Measurements from ENCODE around the gene AUTS2. TPM values are rescaled to one million over a fixed set of nuclear protein-coding genes. Genes with fewer than 3 reads are reported as not detected.

The AUTS2 gene
- total and polyA plus RNA-seq, 2 of the 8 experiments (the other 6 are each of a cell fraction or from before 2014, with no cell fraction given), result 25.9 to 101 TPM

GRCh38 chr7:69693042-69693441 is 94.8 kb downstream of the AUTS2 start:
- Histone ChIP-seq H4K5ac (ENCODE audit: insufficient read length, low read depth, low read length) (no peak overlapping the region), H2BK12ac (ENCODE audit: low read depth, low read length) (no peak overlapping the region), H3K27ac (ENCODE audit: low read depth, low read length) (no peak overlapping the region), H3K56ac (replicated peaks; ENCODE audit: insufficient read length, low read depth, low read length) (no peak overlapping the region), H2AK5ac (ENCODE audit: low read depth, low read length) (no peak overlapping the region), H3K4me3 (ENCODE audit: extremely low read depth in 1 of 4, insufficient read depth in 2 of 4, low read depth in 3 of 4, low read length in 4 of 4) (no peak overlapping the region), H3K18ac (ENCODE audit: extremely low read depth, low read length) (no peak overlapping the region), H3K9me3 (ENCODE audit: insufficient read depth in 2 of 2, low read depth in 1 of 2, low read length in 1 of 2) (no peaks in the 10 kb centered on the region), H3K9ac (replicated peaks in 1 of 4; ENCODE audit: extremely low read depth in 1 of 4, low read depth in 3 of 4, low read length in 3 of 4) (no peak overlapping the region), H3K4ac (replicated peaks; ENCODE audit: insufficient read length, low read depth, low read length) (no peak overlapping the region), H2BK15ac (ENCODE audit: low read length) (no peak overlapping the region), H3K14ac (ENCODE audit: insufficient read length) (no peak overlapping the region), H4K20me1 (replicated peaks in 1 of 2; ENCODE audit: control insufficient read depth in 1 of 2, insufficient read depth in 2 of 2, low read length in 2 of 2) (no peaks in the 10 kb centered on the region), H3K23me2 (ENCODE audit: low read depth, low read length) (no peaks in the 10 kb centered on the region), H4K91ac (replicated peaks; ENCODE audit: insufficient read length, low read length) (no peak overlapping the region), H3K4me1 (replicated peaks in 1 of 4; ENCODE audit: control insufficient read depth in 3 of 4, insufficient read depth in 4 of 4, low read length in 3 of 4) (peaks cover 0 to 2% (median 0%) of the 10 kb centered on the region in 4 experiments; a peak in 1 of 7 replicates), H4K8ac (ENCODE audit: extremely low read depth, insufficient read depth, low read length) (no peak overlapping the region), H3K36me3 (ENCODE audit: control insufficient read depth in 2 of 4, insufficient read depth in 4 of 4, low read length in 3 of 4) (no peaks in the 10 kb centered on the region), H3K4me2 (ENCODE audit: insufficient read depth in 1 of 2, low read depth in 2 of 2, low read length in 2 of 2) (no peak overlapping the region), H3K23ac (ENCODE audit: insufficient read length) (no peak overlapping the region), H2BK120ac (replicated peaks; ENCODE audit: low read depth, low read length) (no peak overlapping the region), H3K79me1 (ENCODE audit: low read depth, low read length) (no peaks in the 10 kb centered on the region), H3K79me2 (ENCODE audit: control insufficient read depth in 1 of 2, insufficient read depth in 2 of 2, low read length in 2 of 2) (no peaks in the 10 kb centered on the region), H2BK20ac (ENCODE audit: low read length) (no peak overlapping the region), H3K27me3 (replicated peaks in 1 of 4; ENCODE audit: control insufficient read depth in 3 of 4, extremely low read depth in 1 of 4, insufficient read depth in 3 of 4, low read length in 3 of 4) (no peaks in the 10 kb centered on the region), H2AFZ (ENCODE audit: low read length) (no peak overlapping the region), H2BK5ac (ENCODE audit: low read depth, low read length) (no peak overlapping the region)
- ChIA-PET CTCF (ENCODE audit: partially characterized antibody) (no interaction called here), POLR2A (ENCODE audit: partially characterized antibody) (no interaction called here)
- no peak for DNase-seq (ENCODE audit: low read depth in 1 of 2, low spot score in 2 of 2)
- 100% methylated on average over 1 of the region's 1 CpG; no CpG with 5 or more reads in 1 of the 2 experiments for WGBS, 2 experiments (ENCODE audit: extremely low coverage in 1 of 2, insufficient coverage in 1 of 2, insufficient read length in 1 of 2, insufficient replicate concordance in 2 of 2, low coverage in 1 of 2, low lambda C conversion rate in 2 of 2, missing lambda C conversion rate in 1 of 2)
- no peak for TF ChIP-seq TAF1 (IDR thresholded peaks at IDR 0.05; ENCODE audit: low read depth, low read length)
- TF ChIP-seq GTF2F1 (IDR thresholded peaks at IDR 0.05; ENCODE audit: borderline replicate concordance, low read depth, low read length), result no peak
- TF ChIP-seq EZH2 (IDR thresholded peaks at IDR 0.05; ENCODE audit: low read depth, low read length, severe bottlenecking), result no peak
- no peak for TF ChIP-seq EGR1 (IDR thresholded peaks at IDR 0.05; ENCODE audit: borderline replicate concordance, low read depth, low read length)
- TF ChIP-seq SUZ12 (IDR thresholded peaks at IDR 0.05; ENCODE audit: low read length), result no peak
- TF ChIP-seq TAF7 (optimal IDR thresholded peaks at IDR 0.05; ENCODE audit: borderline replicate concordance, low read depth, low read length), result no peak
- TF ChIP-seq MAX (IDR thresholded peaks at IDR 0.05), result no peak
- TF ChIP-seq SP2 (IDR thresholded peaks at IDR 0.05; ENCODE audit: low read length), result no peak
- TF ChIP-seq CTBP2 (IDR thresholded peaks at IDR 0.05; ENCODE audit: borderline replicate concordance, insufficient read depth, insufficient read length, low read length), result no peak
- no peak for TF ChIP-seq CREB1 (IDR thresholded peaks at IDR 0.05)
- no peak for TF ChIP-seq GABPA (IDR thresholded peaks at IDR 0.05; ENCODE audit: borderline replicate concordance, insufficient read depth, low read length)
- no peak for TF ChIP-seq ZNF274 (IDR thresholded peaks at IDR 0.05; ENCODE audit: borderline replicate concordance, extremely low read depth, low read length)
- no peak for TF ChIP-seq SIN3A (conservative IDR thresholded peaks at IDR 0.05 in 1 of 2, IDR thresholded peaks at IDR 0.05 in 1 of 2; ENCODE audit: low read depth in 1 of 2, low read length in 2 of 2)
- FAIRE-seq, result peak; percentile 45
